ENCODE data around the gene KRABD2.
"Not testable (repeated sequence)": the region's sequence is repeated elsewhere in the genome, so short reads cannot be mapped to it uniquely, and the experiment has no call there.

KRABD2 gene

DNA sequence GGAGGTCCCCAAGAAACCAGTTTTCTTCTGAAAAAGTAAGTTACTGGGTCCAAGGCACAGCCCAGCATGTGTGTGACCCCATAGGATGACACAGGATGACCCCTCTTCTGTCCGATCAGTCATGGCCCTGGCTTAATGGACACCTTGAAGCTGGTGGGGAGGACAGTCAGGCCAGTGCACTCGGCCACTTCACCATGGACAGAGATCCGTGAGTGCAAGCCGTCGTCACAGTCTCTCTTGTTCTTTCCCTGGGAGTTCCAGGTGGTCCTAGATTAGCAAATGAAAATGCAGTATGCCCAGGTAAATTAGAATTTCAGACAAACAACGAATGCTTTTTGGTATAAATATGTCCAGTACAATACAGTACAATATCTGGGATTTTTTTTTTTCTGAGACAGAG is 22.5 kb upstream of the KRABD2 start:
- no peak overlapping the region for H2AFZ ChIP-seq
- no peak overlapping the region for H3K27ac ChIP-seq
- H3K4me2 ChIP-seq = no peak overlapping the region
- H3K4me3 ChIP-seq = no peak overlapping the region
- H3K36me3 ChIP-seq (replicated peaks; ENCODE audit: insufficient read depth, low read depth) = no peaks in the 10 kb centered on the region
- DNase-seq (ENCODE audit: low spot score) = no peak
- no peaks in the 10 kb centered on the region for H3K79me2 ChIP-seq
- no peaks in the 10 kb centered on the region for H3K9me3 ChIP-seq (ENCODE audit: low read depth)
- H3K27me3 ChIP-seq = peaks cover 38% of the 10 kb centered on the region
- WGBS (ENCODE audit: low lambda C conversion rate, missing lambda C conversion rate) = 69% methylated on average over 6 of the region's 6 CpGs
- no peaks in the 10 kb centered on the region for H3K4me1 ChIP-seq (ENCODE audit: insufficient read depth)
- TF ChIP-seq EZH2 (IDR thresholded peaks at IDR 0.05; ENCODE audit: borderline replicate concordance) (no peak), EZH2phosphoT487 (IDR thresholded peaks at IDR 0.05; ENCODE audit: low read depth, severe bottlenecking, unreplicated experiment) (no peak)
- TF ChIP-seq, protein P1, sequence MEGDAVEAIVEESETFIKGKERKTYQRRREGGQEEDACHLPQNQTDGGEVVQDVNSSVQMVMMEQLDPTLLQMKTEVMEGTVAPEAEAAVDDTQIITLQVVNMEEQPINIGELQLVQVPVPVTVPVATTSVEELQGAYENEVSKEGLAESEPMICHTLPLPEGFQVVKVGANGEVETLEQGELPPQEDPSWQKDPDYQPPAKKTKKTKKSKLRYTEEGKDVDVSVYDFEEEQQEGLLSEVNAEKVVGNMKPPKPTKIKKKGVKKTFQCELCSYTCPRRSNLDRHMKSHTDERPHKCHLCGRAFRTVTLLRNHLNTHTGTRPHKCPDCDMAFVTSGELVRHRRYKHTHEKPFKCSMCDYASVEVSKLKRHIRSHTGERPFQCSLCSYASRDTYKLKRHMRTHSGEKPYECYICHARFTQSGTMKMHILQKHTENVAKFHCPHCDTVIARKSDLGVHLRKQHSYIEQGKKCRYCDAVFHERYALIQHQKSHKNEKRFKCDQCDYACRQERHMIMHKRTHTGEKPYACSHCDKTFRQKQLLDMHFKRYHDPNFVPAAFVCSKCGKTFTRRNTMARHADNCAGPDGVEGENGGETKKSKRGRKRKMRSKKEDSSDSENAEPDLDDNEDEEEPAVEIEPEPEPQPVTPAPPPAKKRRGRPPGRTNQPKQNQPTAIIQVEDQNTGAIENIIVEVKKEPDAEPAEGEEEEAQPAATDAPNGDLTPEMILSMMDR (IDR thresholded peaks at IDR 0.05; ENCODE audit: poor library complexity) = no peak
- H4K20me1 ChIP-seq (ENCODE audit: insufficient read depth, poor library complexity, severe bottlenecking) = no peaks in the 10 kb centered on the region
- no peaks in the 10 kb centered on the region for H3K9me2 ChIP-seq (replicated peaks; ENCODE audit: insufficient read depth)

DNA sequence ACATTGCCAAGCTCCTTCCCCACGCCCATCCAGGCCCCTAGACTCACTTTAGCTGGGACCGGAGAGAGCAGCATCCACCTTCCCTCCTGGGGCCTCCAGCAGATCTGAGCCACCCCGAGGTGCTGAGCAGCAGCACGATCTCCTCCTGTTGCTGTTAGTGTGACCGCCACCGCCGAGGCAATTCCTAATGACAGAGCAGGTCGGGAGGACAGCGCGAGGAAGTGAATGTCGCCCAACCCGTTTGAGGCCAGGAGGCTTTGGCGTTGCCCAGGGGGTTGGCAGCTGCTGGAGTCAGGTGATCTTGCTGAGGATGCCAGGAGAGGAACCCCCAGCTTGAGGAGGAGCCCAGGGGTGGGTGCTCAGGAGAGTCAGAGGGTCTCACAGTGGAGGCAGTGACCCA is 21.1 kb upstream of the KRABD2 start, which contains the start of gene RNF222:
Gene RNF222, minus strand, starts transcription at position 192 of the 400 bp plus-strand sequence. CDS start 4,366 bp downstream, outside the sequence.
- WGBS (ENCODE audit: low lambda C conversion rate, missing lambda C conversion rate) = 77% methylated on average over 13 of the region's 13 CpGs
- no peak within 1 kb of the TSS for H3K4me3 ChIP-seq
- no peaks in the 10 kb centered on the region for H3K79me2 ChIP-seq
- TF ChIP-seq, protein P1 (IDR thresholded peaks at IDR 0.05; ENCODE audit: poor library complexity) = no peak
- no peak for TF ChIP-seq EZH2 (IDR thresholded peaks at IDR 0.05; ENCODE audit: borderline replicate concordance)
- no peak for TF ChIP-seq EZH2phosphoT487 (IDR thresholded peaks at IDR 0.05; ENCODE audit: low read depth, severe bottlenecking, unreplicated experiment)
- H3K4me2 ChIP-seq = no peak within 1 kb of the TSS
- no peaks in the 10 kb centered on the region for H4K20me1 ChIP-seq (ENCODE audit: insufficient read depth, poor library complexity, severe bottlenecking)
- H3K9me2 ChIP-seq (replicated peaks; ENCODE audit: insufficient read depth) = no peaks in the 10 kb centered on the region
- no peaks in the 10 kb centered on the region for H3K9me3 ChIP-seq (ENCODE audit: low read depth)
- DNase-seq (ENCODE audit: low spot score) = no peak
- H3K27me3 ChIP-seq = peaks cover 38% of the 10 kb centered on the region
- no peak within 1 kb of the TSS for H3K27ac ChIP-seq
- no peak within 1 kb of the TSS for H2AFZ ChIP-seq
- H3K4me1 ChIP-seq (ENCODE audit: insufficient read depth) = no peaks in the 10 kb centered on the region
- no peaks in the 10 kb centered on the region for H3K36me3 ChIP-seq (replicated peaks; ENCODE audit: insufficient read depth, low read depth)

DNA sequence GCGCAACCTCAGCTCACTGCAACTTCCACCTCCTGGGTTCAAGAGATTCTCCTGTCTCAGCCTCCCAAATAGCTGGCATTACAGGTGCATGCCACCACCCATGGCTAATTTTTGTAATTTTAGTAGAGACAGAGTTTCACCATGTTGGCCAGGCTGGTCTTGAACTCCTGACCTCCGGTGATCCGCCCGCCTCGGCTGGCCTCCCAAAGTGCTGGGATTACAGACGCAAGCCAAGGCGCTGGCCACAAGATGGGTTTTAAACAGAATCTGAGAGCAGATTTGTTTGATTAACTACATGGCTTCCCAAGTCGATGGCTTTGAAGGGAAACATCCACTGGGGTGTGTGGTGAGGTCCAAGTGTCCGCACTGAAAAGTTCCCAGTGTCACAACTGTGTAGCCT is 18.0 kb upstream of the KRABD2 start:
- not testable (repeated sequence) for H3K4me3 ChIP-seq; H3K9me3 ChIP-seq (ENCODE audit: low read depth); H3K9me2 ChIP-seq (replicated peaks; ENCODE audit: insufficient read depth); H3K36me3 ChIP-seq (replicated peaks; ENCODE audit: insufficient read depth, low read depth); H3K79me2 ChIP-seq; H2AFZ ChIP-seq; H3K4me1 ChIP-seq (ENCODE audit: insufficient read depth); H4K20me1 ChIP-seq (ENCODE audit: insufficient read depth, poor library complexity, severe bottlenecking); H3K27ac ChIP-seq; H3K4me2 ChIP-seq; DNase-seq (ENCODE audit: low spot score)
- H3K27me3 ChIP-seq = peaks cover 38% of the 10 kb centered on the region
- WGBS (ENCODE audit: low lambda C conversion rate, missing lambda C conversion rate) = 79% methylated on average over 9 of the region's 9 CpGs

DNA sequence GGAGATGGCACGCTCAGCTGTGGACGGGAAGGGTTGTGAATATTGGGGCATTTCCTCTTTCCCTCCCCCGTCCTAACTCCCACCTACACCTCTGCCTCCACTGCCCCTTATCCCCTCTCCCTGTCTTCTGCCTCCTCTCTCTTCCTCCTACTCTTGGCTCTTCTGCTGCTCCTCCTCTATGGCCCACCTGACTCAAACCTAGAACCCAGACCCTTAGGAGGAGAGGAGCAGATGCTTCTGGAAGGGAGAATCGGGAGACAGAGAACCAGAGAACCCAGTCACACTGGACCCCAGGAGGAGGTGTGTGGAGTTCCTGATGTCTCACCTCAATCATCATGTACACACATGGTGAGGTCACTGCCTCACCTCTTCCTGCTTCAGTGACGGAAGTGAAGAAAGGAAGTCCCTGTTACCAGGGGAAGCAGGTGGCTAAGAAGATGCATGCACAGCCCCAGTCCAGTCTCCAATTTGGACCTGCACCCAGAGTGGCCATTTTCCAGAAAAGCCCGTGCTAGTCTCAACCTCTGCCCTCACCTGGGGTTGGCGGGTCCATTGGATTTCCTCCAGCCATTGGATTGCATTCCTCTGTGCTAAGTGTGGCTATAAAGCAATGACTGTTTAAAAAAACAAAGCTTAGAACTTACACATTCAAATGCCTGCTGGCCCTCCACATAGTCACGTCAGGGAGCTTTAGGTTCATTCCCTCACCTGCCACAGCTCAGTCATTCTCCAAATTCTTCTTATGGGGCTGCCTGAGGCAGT is 17.1 kb upstream of the KRABD2 start:
- Histone ChIP-seq H2AFZ (no peak overlapping the region), H3K27me3 (peaks cover 37% of the 10 kb centered on the region), H3K79me2 (no peaks in the 10 kb centered on the region), H3K36me3 (replicated peaks; ENCODE audit: insufficient read depth, low read depth) (no peaks in the 10 kb centered on the region), H3K4me2 (no peak overlapping the region), H3K9me3 (ENCODE audit: low read depth) (no peaks in the 10 kb centered on the region), H3K4me3 (no peak overlapping the region), H4K20me1 (ENCODE audit: insufficient read depth, poor library complexity, severe bottlenecking) (no peaks in the 10 kb centered on the region), H3K9me2 (replicated peaks; ENCODE audit: insufficient read depth) (no peaks in the 10 kb centered on the region), H3K27ac (no peak overlapping the region), H3K4me1 (ENCODE audit: insufficient read depth) (no peaks in the 10 kb centered on the region)
- TF ChIP-seq EZH2 (IDR thresholded peaks at IDR 0.05; ENCODE audit: borderline replicate concordance) = no peak
- TF ChIP-seq, protein P1 (IDR thresholded peaks at IDR 0.05; ENCODE audit: poor library complexity) = no peak
- TF ChIP-seq EZH2phosphoT487 (IDR thresholded peaks at IDR 0.05; ENCODE audit: low read depth, severe bottlenecking, unreplicated experiment) = no peak
- DNase-seq (ENCODE audit: low spot score) = no peak
- 73% methylated on average over 8 of the region's 8 CpGs for WGBS (ENCODE audit: low lambda C conversion rate, missing lambda C conversion rate)
